Osteocyte (in vitro differentiated cells): ENCODE results near the gene GFOD1. TPM values are rescaled to one million over a fixed set of nuclear protein-coding genes. Genes with fewer than 3 reads are reported as not detected.

Experiments used
- DNase-seq: peaks from one replicate; pipeline ENCODE4 v3.0.0; 2021; ENCODE audit warnings: mixed read lengths; ENCODE audit not compliant: unreplicated experiment; ENCODE audit errors: extremely low spot score
- H3K27ac Mint-ChIP-seq: one replicate; pipeline ENCODE4 v1.8.0; 2021; ENCODE audit warnings: mild to moderate bottlenecking, mixed read lengths; ENCODE audit not compliant: unreplicated experiment
- H3K27me3 Mint-ChIP-seq: one replicate; pipeline ENCODE4 v1.8.0; 2021; ENCODE audit warnings: mixed read lengths; ENCODE audit not compliant: unreplicated experiment
- H3K36me3 Mint-ChIP-seq: one replicate; pipeline ENCODE4 v1.8.0; 2021; ENCODE audit warnings: mixed read lengths; ENCODE audit not compliant: unreplicated experiment
- H3K4me1 Mint-ChIP-seq: one replicate; pipeline ENCODE4 v1.8.0; 2021; ENCODE audit warnings: mixed read lengths; ENCODE audit not compliant: unreplicated experiment
- H3K4me3 Mint-ChIP-seq: one replicate; pipeline ENCODE4 v1.8.0; 2021; ENCODE audit warnings: mild to moderate bottlenecking, moderate library complexity, mixed read lengths; ENCODE audit not compliant: unreplicated experiment
- H3K9me3 Mint-ChIP-seq: one replicate; pipeline ENCODE4 v1.8.0; 2021; ENCODE audit warnings: mixed read lengths; ENCODE audit not compliant: unreplicated experiment
- CTCF ChIP-seq: fragments of 200-600 bp; sonication (generic); IDR thresholded peaks from 2 replicates; pipeline ENCODE4 v1.5.0; 2021; ENCODE audit warnings: antibody characterized with exemption, mild to moderate bottlenecking, moderate library complexity
- total RNA-seq: library from RNA; stranded (reverse); gene quantifications from 2 replicates; pipeline ENCODE4 v1.2.1, GENCODE V29; 2021

The GFOD1 gene
- total RNA-seq, 1 donor from 2014 or later = 0.89 TPM

GRCh38 chr6:13421425-13422059 lies 65.9 kb downstream of the GFOD1 start:
- no peaks in the 10 kb centered on the region for H3K27me3 Mint-ChIP-seq

GRCh38 chr6:13420269-13420668 lies 67.1 kb downstream of the GFOD1 start:
- Mint-ChIP-seq H3K4me1 (peaks cover 25% of the 10 kb centered on the region), H3K4me3 (no peak overlapping the region), H3K9me3 (no peaks in the 10 kb centered on the region), H3K27me3 (no peaks in the 10 kb centered on the region), H3K36me3 (no peaks in the 10 kb centered on the region), H3K27ac (no peak overlapping the region)
- no peak for DNase-seq
- TF ChIP-seq CTCF = no peak

More at GRCh38 chr6:13421425-13422059, 65.9 kb downstream of the GFOD1 start:
- TF ChIP-seq CTCF = no peak
- no peak for DNase-seq
- peaks cover 25% of the 10 kb centered on the region for H3K4me1 Mint-ChIP-seq
- peak overlapping the region; percentile 59 for H3K27ac Mint-ChIP-seq
- no peak overlapping the region for H3K4me3 Mint-ChIP-seq
- no peaks in the 10 kb centered on the region for H3K9me3 Mint-ChIP-seq
- H3K36me3 Mint-ChIP-seq = no peaks in the 10 kb centered on the region

GRCh38 chr6:13419422-13420195 lies 67.8 kb downstream of the GFOD1 start:
- peaks cover 25% of the 10 kb centered on the region for H3K4me1 Mint-ChIP-seq
- no peak overlapping the region for H3K4me3 Mint-ChIP-seq
- no peak overlapping the region for H3K27ac Mint-ChIP-seq
- no peaks in the 10 kb centered on the region for H3K27me3 Mint-ChIP-seq
- TF ChIP-seq CTCF = no peak
- DNase-seq = no peak
- H3K36me3 Mint-ChIP-seq = no peaks in the 10 kb centered on the region
- no peaks in the 10 kb centered on the region for H3K9me3 Mint-ChIP-seq

GRCh38 chr6:13418844-13419243 lies 68.6 kb downstream of the GFOD1 start:
- Mint-ChIP-seq H3K27ac (no peak overlapping the region), H3K4me3 (no peak overlapping the region), H3K27me3 (no peaks in the 10 kb centered on the region), H3K4me1 (peaks cover 25% of the 10 kb centered on the region), H3K36me3 (no peaks in the 10 kb centered on the region), H3K9me3 (no peaks in the 10 kb centered on the region)
- TF ChIP-seq CTCF = no peak
- DNase-seq = no peak

GRCh38 chr6:13417954-13418353 lies 69.4 kb downstream of the GFOD1 start:
- Mint-ChIP-seq H3K36me3 (no peaks in the 10 kb centered on the region), H3K4me3 (no peak overlapping the region), H3K27ac (no peak overlapping the region)

More at GRCh38 chr6:13417954-13418353, 69.4 kb downstream of the GFOD1 start:
- H3K4me1 Mint-ChIP-seq = peaks cover 16% of the 10 kb centered on the region
- TF ChIP-seq CTCF = no peak
- no peaks in the 10 kb centered on the region for H3K27me3 Mint-ChIP-seq
- DNase-seq = no peak
- no peaks in the 10 kb centered on the region for H3K9me3 Mint-ChIP-seq
